ENCODE results near the gene NUP50.

The NUP50 gene

DNA sequence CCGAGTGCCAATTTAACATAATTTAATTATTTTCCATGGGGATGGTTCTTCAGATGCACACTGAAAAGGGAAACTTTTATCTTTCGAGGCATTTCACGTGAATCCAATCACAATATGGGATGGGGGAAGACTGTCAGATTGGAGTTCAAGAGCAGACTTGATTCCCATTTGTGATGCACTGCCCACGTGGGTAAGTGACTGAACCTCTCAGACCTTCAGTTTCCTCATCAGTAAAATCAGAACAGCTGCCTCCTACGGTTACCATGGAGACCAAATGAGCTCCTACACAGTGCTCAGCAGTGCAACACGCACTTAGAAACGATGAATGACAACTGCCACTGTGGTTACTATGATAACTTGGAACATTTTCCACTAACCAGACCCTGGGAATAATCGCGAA lies 55.3 kb downstream of the NUP50 start:
- no peaks in the 10 kb centered on the region for H3K9me3 ChIP-seq (ENCODE audit: control insufficient read depth, low read length)
- no peak overlapping the region for H3K4me3 ChIP-seq (ENCODE audit: low read length)
- H3K27me3 ChIP-seq (ENCODE audit: control insufficient read depth, insufficient read depth, low read length): no peaks in the 10 kb centered on the region
- H3K36me3 ChIP-seq (ENCODE audit: control insufficient read depth, insufficient read depth, low read length): no peaks in the 10 kb centered on the region
- H3K9ac ChIP-seq (ENCODE audit: low read length): no peak overlapping the region
- no peaks in the 10 kb centered on the region for H3K4me1 ChIP-seq (ENCODE audit: control insufficient read depth, insufficient read depth, low read length)

DNA sequence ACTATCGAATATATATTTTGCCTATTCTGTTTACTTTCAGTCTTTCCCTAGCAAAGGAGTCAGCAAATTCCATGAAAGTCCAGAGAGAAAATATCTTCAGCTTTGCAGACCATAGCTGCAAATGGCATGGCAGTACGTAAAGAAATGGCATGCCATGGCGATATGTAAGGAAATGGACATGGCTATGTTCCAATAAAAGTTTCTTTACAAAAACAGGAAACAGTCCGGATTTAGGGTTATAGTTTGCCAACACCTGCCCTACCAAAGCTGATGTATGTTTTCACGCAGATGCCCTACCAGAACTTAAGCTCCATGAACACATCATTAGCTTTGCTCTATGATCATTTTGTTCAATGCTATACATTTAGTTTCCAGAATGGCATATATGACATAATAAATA lies 57.5 kb downstream of the NUP50 start:
- no peaks in the 10 kb centered on the region for H3K27me3 ChIP-seq (ENCODE audit: control insufficient read depth, insufficient read depth, low read length)
- H3K4me3 ChIP-seq (ENCODE audit: low read length): no peak overlapping the region
- H3K4me1 ChIP-seq (ENCODE audit: control insufficient read depth, insufficient read depth, low read length): peaks cover 15% of the 10 kb centered on the region
- no peak overlapping the region for H3K9ac ChIP-seq (ENCODE audit: low read length)
- no peaks in the 10 kb centered on the region for H3K9me3 ChIP-seq (ENCODE audit: control insufficient read depth, low read length)
- H3K36me3 ChIP-seq (ENCODE audit: control insufficient read depth, insufficient read depth, low read length): no peaks in the 10 kb centered on the region

- Histone ChIP-seq H3K9me3 (ENCODE audit: control insufficient read depth, low read length) (no peaks in the 10 kb centered on the region), H3K4me3 (ENCODE audit: low read length) (no peak overlapping the region), H3K36me3 (ENCODE audit: control insufficient read depth, insufficient read depth, low read length) (no peaks in the 10 kb centered on the region), H3K9ac (ENCODE audit: low read length) (no peak overlapping the region), H3K27me3 (ENCODE audit: control insufficient read depth, insufficient read depth, low read length) (no peaks in the 10 kb centered on the region), H3K4me1 (ENCODE audit: control insufficient read depth, insufficient read depth, low read length) (peaks cover 27% of the 10 kb centered on the region)
Observed at GRCh38 chr22:45223304-45224117, 59.8 kb downstream of the NUP50 start.

DNA sequence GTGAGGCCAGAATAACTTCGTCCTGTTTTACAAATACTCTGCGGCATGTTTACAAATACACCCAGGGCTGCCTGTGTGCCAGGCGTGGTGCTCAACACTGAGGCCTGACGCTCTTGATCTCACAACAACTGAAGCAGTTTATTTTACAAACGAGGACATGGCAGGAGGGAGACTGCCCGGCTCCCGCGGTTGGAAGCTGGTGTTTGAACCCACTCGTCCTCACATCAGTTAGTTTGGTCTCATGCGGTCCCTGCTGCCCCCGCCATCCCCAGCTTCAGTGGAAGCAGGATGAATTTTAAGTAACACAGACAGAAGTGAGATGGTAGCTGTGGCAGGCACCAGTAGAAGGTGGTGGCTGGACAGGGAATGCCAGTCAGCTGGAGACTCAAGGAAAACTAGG lies 60.6 kb downstream of the NUP50 start:
- Histone ChIP-seq H3K4me3 (ENCODE audit: low read length) (no peak overlapping the region), H3K27me3 (ENCODE audit: control insufficient read depth, insufficient read depth, low read length) (no peaks in the 10 kb centered on the region), H3K9me3 (ENCODE audit: control insufficient read depth, low read length) (no peaks in the 10 kb centered on the region), H3K9ac (ENCODE audit: low read length) (no peak overlapping the region), H3K4me1 (ENCODE audit: control insufficient read depth, insufficient read depth, low read length) (peaks cover 27% of the 10 kb centered on the region), H3K36me3 (ENCODE audit: control insufficient read depth, insufficient read depth, low read length) (no peaks in the 10 kb centered on the region)

DNA sequence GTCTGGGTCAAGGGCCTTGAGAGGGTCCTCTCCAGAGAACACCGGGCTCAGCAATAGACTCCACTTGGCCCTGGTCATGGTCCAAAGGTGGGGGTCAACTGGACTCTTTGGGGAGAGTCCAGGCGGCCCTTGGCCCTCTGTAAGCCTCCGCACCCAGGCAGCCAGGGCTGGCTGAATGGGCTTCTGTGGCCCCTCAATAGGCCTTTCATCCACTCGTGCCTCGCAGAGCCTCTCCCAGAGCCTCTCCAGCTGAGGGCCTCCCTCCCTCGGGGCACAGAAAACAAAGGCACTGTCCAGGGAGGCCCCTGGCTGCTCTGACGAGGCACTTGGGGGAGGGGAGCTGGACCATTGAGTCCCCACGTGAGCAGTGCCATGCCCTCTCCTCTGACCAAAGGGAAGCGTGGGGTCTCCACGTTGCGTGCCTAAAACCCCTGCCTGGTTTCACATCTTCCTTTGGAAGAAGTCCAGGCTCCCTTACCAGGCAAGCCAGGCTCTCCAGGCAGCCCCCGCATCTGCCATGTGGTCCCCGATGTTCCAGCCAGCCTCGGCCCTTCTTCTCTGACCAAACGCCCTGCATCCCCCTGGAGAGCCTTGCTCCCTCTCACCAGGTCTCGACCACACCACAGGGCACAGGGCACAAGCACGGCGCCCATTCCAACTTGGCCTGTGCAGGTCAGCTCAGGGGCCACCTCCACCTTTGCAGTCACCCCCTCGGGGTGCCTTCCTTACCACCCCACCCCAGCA lies 61.4 kb downstream of the NUP50 start:
- Histone ChIP-seq H3K27me3 (ENCODE audit: control insufficient read depth, insufficient read depth, low read length) (no peaks in the 10 kb centered on the region), H3K9me3 (ENCODE audit: control insufficient read depth, low read length) (no peaks in the 10 kb centered on the region), H3K4me3 (ENCODE audit: low read length) (no peak overlapping the region), H3K36me3 (ENCODE audit: control insufficient read depth, insufficient read depth, low read length) (no peaks in the 10 kb centered on the region), H3K4me1 (ENCODE audit: control insufficient read depth, insufficient read depth, low read length) (peaks cover 27% of the 10 kb centered on the region), H3K9ac (ENCODE audit: low read length) (no peak overlapping the region)

DNA sequence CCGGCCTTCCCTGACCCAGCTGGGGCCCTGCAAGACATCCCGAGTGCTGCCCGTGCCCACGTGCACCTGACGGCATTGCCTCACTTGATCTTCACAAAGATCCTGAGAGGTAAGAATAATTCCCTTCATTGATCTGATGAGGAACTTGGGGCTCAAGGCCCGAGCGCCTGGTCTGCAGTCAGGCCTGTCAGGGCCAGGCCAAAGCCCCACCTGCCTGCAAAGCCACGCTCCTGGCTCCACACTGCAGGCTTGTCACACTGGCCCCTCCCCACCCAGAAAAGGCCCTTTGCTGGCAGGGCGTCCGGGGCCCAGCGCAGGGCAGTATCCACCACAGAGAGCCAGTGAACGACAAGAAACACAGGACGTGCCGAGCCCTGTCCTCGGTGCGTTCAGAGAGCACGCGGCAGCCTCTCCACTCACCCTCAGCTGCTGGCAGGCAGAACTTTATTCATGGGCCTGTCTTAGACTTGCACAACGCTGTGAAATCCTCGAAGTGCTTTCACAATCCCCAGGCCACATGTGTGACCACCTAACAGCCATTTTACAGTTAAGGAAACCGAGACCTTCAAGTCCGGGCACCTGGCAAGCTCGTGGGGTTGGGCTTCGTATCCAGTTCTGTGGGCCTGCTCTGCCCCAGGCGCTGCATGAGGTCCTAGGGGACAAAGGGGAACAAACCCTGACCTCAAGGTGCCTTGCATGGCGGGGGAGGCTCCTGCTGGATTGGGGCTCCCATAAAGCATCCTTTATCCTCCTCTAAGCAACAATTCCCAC lies 62.2 kb downstream of the NUP50 start:
- no peaks in the 10 kb centered on the region for H3K9me3 ChIP-seq (ENCODE audit: control insufficient read depth, low read length)
- no peak overlapping the region for H3K4me3 ChIP-seq (ENCODE audit: low read length)
- H3K9ac ChIP-seq (ENCODE audit: low read length): peak overlapping the region; percentile 13
- H3K36me3 ChIP-seq (ENCODE audit: control insufficient read depth, insufficient read depth, low read length): no peaks in the 10 kb centered on the region
- peaks cover 27% of the 10 kb centered on the region for H3K4me1 ChIP-seq (ENCODE audit: control insufficient read depth, insufficient read depth, low read length)
- H3K27me3 ChIP-seq (ENCODE audit: control insufficient read depth, insufficient read depth, low read length): no peaks in the 10 kb centered on the region

DNA sequence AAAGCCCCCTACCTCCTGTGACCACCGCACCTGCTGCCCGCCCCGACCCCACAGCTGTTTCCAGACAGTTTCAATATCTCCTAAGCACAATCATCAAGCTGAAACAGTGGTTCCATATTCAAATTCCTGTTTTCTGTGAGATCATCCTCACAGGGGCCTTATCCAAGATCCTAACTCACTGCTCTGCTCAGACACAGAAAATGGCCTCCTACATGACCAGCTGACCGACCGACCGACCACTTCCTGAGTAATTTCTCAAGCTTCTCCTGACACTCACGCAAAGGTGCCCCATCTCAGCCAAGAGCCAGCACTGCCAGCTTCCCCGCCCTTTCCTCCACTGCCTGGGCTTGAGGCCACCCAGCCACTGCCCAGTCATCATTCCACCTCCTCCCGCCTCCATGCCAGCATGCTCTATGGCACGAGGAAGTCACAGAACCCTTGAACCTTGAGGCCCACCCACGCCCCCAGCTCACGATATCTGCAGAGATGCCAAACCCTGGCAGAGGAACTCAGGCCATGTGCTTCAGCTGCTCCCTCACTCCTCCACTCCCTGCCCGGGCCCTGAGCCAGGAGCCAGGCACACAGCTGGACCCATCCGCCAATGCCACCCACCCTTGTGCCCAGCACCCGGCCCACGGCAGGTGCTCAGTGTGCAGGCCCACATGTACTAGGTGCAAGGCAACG lies 62.9 kb downstream of the NUP50 start:
- H3K4me3 ChIP-seq (ENCODE audit: low read length): no peak overlapping the region
- peaks cover 27% of the 10 kb centered on the region for H3K4me1 ChIP-seq (ENCODE audit: control insufficient read depth, insufficient read depth, low read length)
- H3K9ac ChIP-seq (ENCODE audit: low read length): peak overlapping the region; percentile 13
- H3K36me3 ChIP-seq (ENCODE audit: control insufficient read depth, insufficient read depth, low read length): no peaks in the 10 kb centered on the region
- H3K9me3 ChIP-seq (ENCODE audit: control insufficient read depth, low read length): no peaks in the 10 kb centered on the region
- H3K27me3 ChIP-seq (ENCODE audit: control insufficient read depth, insufficient read depth, low read length): no peaks in the 10 kb centered on the region

- Histone ChIP-seq H3K4me1 (ENCODE audit: control insufficient read depth, insufficient read depth, low read length) (peaks cover 27% of the 10 kb centered on the region), H3K9ac (ENCODE audit: low read length) (no peak overlapping the region), H3K36me3 (ENCODE audit: control insufficient read depth, insufficient read depth, low read length) (no peaks in the 10 kb centered on the region)
Observed at GRCh38 chr22:45227645-45228400, 64.1 kb downstream of the NUP50 start.

GRCh38 chr22:45228401-45228754 lies 64.7 kb downstream of the NUP50 start:
- no peaks in the 10 kb centered on the region for H3K36me3 ChIP-seq (ENCODE audit: control insufficient read depth, insufficient read depth, low read length)
- H3K4me1 ChIP-seq (ENCODE audit: control insufficient read depth, insufficient read depth, low read length): peaks cover 27% of the 10 kb centered on the region
- no peaks in the 10 kb centered on the region for H3K9me3 ChIP-seq (ENCODE audit: control insufficient read depth, low read length)
- H3K27me3 ChIP-seq (ENCODE audit: control insufficient read depth, insufficient read depth, low read length): no peaks in the 10 kb centered on the region
- H3K4me3 ChIP-seq (ENCODE audit: low read length): no peak overlapping the region
- no peak overlapping the region for H3K9ac ChIP-seq (ENCODE audit: low read length)

More at GRCh38 chr22:45227645-45228400, 64.1 kb downstream of the NUP50 start:
- Histone ChIP-seq H3K4me3 (ENCODE audit: low read length) (no peak overlapping the region), H3K27me3 (ENCODE audit: control insufficient read depth, insufficient read depth, low read length) (no peaks in the 10 kb centered on the region), H3K9me3 (ENCODE audit: control insufficient read depth, low read length) (no peaks in the 10 kb centered on the region)

DNA sequence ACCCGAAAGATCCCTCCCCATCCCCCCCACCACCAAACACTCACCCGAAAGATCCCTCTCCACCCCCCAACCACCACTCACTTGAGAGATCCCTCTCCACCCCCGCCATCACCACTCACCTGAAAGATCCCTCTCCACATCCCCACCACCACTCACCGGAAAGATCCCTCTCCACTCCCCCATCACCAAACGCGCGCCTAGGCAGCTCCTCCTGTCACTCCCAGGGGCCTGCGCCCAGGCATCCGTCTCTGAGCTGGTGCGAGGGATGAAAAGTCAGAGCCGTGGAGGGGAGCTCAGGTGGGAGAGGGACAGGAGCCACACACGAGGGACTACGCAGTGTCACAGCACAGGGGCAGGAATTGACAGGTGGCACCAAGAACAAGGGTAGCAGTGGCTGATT lies 65.5 kb downstream of the NUP50 start:
- peaks cover 27% of the 10 kb centered on the region for H3K4me1 ChIP-seq (ENCODE audit: control insufficient read depth, insufficient read depth, low read length)

DNA sequence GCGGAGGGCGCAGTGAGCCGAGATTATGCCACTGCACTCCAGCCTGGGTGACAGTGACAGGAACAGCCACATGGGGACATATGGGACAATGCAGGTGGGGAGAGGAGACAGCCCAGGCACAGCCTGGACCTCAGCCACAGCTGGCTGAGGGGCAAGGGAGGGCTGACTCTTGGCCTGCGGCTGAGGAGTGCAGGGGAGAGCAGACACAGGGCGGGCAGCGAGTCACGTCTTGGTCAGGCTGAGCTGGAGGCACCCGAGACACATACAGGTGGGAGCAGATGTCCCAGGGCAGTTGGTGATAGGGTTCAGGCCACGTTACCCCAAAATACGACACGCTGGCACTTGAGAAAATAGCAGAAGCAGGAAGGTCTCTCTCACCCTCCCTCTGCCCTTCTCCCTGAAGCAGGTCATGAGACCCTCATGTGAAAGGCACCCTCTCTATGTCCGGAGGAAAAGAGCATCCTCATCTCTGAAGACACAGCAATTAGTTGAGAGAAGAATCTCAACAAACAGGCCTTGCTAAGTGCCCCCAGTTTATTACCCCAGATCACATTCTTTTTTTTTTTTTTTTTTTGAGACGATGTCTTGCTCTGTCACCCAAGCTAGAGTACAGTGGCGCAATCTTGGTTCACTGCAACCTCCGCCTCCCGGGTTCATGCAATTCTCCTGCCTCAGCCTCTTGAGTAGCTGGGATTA lies 66.4 kb downstream of the NUP50 start:
- no peaks in the 10 kb centered on the region for H3K27me3 ChIP-seq (ENCODE audit: control insufficient read depth, insufficient read depth, low read length)
- H3K4me3 ChIP-seq (ENCODE audit: low read length): no peak overlapping the region
- H3K36me3 ChIP-seq (ENCODE audit: control insufficient read depth, insufficient read depth, low read length): no peaks in the 10 kb centered on the region
- no peak overlapping the region for H3K9ac ChIP-seq (ENCODE audit: low read length)
- no peaks in the 10 kb centered on the region for H3K9me3 ChIP-seq (ENCODE audit: control insufficient read depth, low read length)
- H3K4me1 ChIP-seq (ENCODE audit: control insufficient read depth, insufficient read depth, low read length): peaks cover 22% of the 10 kb centered on the region

More for the DNA sequence above, 65.5 kb downstream of the NUP50 start:
- H3K9ac ChIP-seq (ENCODE audit: low read length): no peak overlapping the region
- H3K4me3 ChIP-seq (ENCODE audit: low read length): no peak overlapping the region
- H3K27me3 ChIP-seq (ENCODE audit: control insufficient read depth, insufficient read depth, low read length): no peaks in the 10 kb centered on the region
- no peaks in the 10 kb centered on the region for H3K36me3 ChIP-seq (ENCODE audit: control insufficient read depth, insufficient read depth, low read length)
- no peaks in the 10 kb centered on the region for H3K9me3 ChIP-seq (ENCODE audit: control insufficient read depth, low read length)

Measured in mucosa of stomach (tissue), 1 donor.